ENCODE data around the gene ETV3.

- TF ChIP-seq EZH2 (IDR thresholded peaks at IDR 0.05; ENCODE audit: insufficient read depth, poor library complexity, severe bottlenecking): no peak
- no peak for TF ChIP-seq EZH2phosphoT487 (IDR thresholded peaks at IDR 0.05; ENCODE audit: insufficient read depth, low read depth)
These were observed 16.1 kb upstream of the ETV3 start for GRCh38 chr1:157154291-157154690.

Data from GM23248 (cell line).